GM12801 (cell line): Measurements from ENCODE around the gene RERG.

Experiments used
- TF ChIP-seq, protein P1 (sequence below): IDR thresholded peaks from one replicate; pipeline ENCODE4 v1.5.1; 2011; ENCODE audit warnings: control low read depth; ENCODE audit not compliant: insufficient read length; ENCODE audit errors: extremely low read depth

RERG gene

GRCh38 chr12:15206338-15206737 is 14.9 kb downstream of the RERG start:
- TF ChIP-seq, protein P1, sequence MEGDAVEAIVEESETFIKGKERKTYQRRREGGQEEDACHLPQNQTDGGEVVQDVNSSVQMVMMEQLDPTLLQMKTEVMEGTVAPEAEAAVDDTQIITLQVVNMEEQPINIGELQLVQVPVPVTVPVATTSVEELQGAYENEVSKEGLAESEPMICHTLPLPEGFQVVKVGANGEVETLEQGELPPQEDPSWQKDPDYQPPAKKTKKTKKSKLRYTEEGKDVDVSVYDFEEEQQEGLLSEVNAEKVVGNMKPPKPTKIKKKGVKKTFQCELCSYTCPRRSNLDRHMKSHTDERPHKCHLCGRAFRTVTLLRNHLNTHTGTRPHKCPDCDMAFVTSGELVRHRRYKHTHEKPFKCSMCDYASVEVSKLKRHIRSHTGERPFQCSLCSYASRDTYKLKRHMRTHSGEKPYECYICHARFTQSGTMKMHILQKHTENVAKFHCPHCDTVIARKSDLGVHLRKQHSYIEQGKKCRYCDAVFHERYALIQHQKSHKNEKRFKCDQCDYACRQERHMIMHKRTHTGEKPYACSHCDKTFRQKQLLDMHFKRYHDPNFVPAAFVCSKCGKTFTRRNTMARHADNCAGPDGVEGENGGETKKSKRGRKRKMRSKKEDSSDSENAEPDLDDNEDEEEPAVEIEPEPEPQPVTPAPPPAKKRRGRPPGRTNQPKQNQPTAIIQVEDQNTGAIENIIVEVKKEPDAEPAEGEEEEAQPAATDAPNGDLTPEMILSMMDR = no peak

- TF ChIP-seq, protein P1 = no peak
Observed at GRCh38 chr12:15205341-15206010, 15.7 kb downstream of the RERG start.

- TF ChIP-seq, protein P1 = no peak
Observed at GRCh38 chr12:15201456-15201855, 19.8 kb downstream of the RERG start.

GRCh38 chr12:15201056-15201455 is 20.2 kb downstream of the RERG start:
- TF ChIP-seq, protein P1 = no peak

DNA sequence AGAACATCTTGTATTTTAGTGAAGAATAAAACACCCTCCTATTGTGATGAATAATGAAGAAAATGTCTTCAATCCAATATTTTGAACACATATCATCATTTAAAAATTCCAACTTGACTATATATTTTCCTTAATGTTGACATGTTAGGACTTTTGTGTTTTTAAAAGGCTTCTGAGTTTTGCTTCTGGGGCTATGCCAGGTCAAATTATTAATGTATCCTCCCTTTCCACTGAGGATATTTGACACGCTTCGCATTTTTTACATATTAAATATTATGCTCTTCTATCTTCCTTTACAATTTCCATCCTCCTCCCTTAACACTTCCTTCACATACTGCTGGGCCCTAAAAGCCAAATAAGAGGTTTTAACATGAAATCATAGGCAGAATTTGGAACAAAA is 20.6 kb downstream of the RERG start:
- TF ChIP-seq, protein P1 = no peak

GRCh38 chr12:15199930-15200329 is 21.3 kb downstream of the RERG start:
- TF ChIP-seq, protein P1 = no peak

DNA sequence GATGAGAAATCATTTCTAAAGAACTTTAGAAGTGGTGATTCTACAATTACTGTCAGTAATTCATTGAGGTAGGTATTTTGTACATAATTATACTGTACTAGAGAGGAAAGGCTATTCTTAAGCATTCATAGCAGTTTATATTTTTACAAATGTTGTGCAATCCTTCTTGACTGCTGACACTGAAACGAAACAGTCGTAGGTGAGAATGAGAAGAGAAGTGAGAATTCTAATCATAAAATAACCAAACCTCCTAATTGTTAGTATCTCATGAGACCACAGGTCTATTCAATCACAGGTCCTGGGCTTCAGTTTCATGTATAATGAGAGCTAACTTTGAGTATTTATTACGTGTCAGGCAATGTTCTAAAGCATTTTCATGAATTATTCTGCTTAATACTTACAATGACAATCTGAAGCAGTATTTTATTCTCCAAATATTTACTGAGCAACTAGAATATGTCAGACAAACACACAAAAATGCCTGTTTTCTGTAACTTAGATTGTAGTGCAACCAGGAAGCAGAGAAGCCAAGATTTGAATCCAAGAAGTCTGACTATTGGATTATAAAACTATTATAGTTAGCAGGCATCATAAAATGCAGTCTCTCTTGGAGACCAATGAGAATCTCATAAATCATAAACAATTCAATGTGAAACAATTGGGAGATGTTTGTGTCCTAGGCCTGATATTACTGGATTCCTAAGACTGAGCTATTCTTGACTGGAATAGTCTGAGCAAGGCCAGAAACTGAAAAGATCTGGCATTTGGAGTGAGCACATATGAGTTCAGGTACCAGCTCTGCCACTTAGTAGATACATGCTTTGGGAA is 24.3 kb downstream of the RERG start:
- TF ChIP-seq, protein P1 = no peak
